ENCODE results near the gene PVRIG. TPM values are rescaled to one million over a fixed set of nuclear protein-coding genes. Genes with fewer than 3 reads are reported as not detected.
A peak's percentile ranks its signal among the peaks of the same experiment; 100 is the strongest.
"Not testable (repeated sequence)": the region's sequence is repeated elsewhere in the genome, so short reads cannot be mapped to it uniquely, and the experiment has no call there.

PVRIG gene
- total and polyA plus RNA-seq, 2 of the 4 experiments (the other 2 are of a cell fraction): not detected

GRCh38 chr7:100265851-100266250 is 46.1 kb downstream of the PVRIG start:
- H3K4me1 ChIP-seq (ENCODE audit: control insufficient read depth, insufficient read depth, low read length); H3K36me3 ChIP-seq (ENCODE audit: control insufficient read depth, insufficient read depth, low read length); H3K18ac ChIP-seq (ENCODE audit: low read depth, low read length); H3K27ac ChIP-seq (ENCODE audit: insufficient read depth, low read length); H4K91ac ChIP-seq (ENCODE audit: insufficient read depth, low read depth, low read length); H3K56ac ChIP-seq (ENCODE audit: extremely low read depth, insufficient read depth, low read length); H2BK5ac ChIP-seq (ENCODE audit: low read depth, low read length, poor library complexity, severe bottlenecking); H4K8ac ChIP-seq (ENCODE audit: low read depth in 2 of 2, low read length in 2 of 2); in situ Hi-C loops (cut with MboI; ENCODE audit: low sequenced_read_pairs); H4K5ac ChIP-seq (ENCODE audit: low read depth, low read length); H2AK9ac ChIP-seq (replicated peaks; ENCODE audit: low read depth, low read length, poor library complexity); H2AK5ac ChIP-seq (ENCODE audit: low read depth, low read length); POLR2A ChIA-PET (ENCODE audit: unreplicated experiment); H2BK20ac ChIP-seq (ENCODE audit: low read depth, low read length); intact Hi-C loops (cut with micrococcal nuclease); H3K14ac ChIP-seq (replicated peaks; ENCODE audit: low read depth, low read length); H3K4me3 ChIP-seq (ENCODE audit: insufficient read depth, low read depth, low read length); CTCF ChIA-PET; H3K23ac ChIP-seq (ENCODE audit: low read depth, low read length); BruUV-seq (replicated peaks); H3K4me2 ChIP-seq (ENCODE audit: low read depth, low read length); H3K9me3 ChIP-seq (ENCODE audit: control insufficient read depth, insufficient read depth, low read length); H2BK120ac ChIP-seq (ENCODE audit: low read depth, low read length); H3K4ac ChIP-seq (ENCODE audit: low read depth, low read length); H3K9me1 ChIP-seq (ENCODE audit: insufficient read depth, low read length); H2AFZ ChIP-seq (replicated peaks; ENCODE audit: low read length, poor library complexity); dilution Hi-C loops (cut with HindIII; ENCODE audit: low sequenced_read_pairs, unreplicated experiment); DNase-seq; H3K27me3 ChIP-seq (ENCODE audit: control insufficient read depth, insufficient read depth, low read length); H2BK15ac ChIP-seq (ENCODE audit: low read depth, low read length); H3K9ac ChIP-seq (ENCODE audit: low read depth, low read length): not testable (repeated sequence)
- peak; percentile 8; the same call in 1 of the 2 replicates for ATAC-seq (ENCODE audit: low read depth)
- H4K20me1 ChIP-seq (ENCODE audit: insufficient read depth, low read length): peaks cover 36% of the 10 kb centered on the region
- 83% methylated on average over 2 of the region's 5 CpGs; no CpG with 5 or more reads in 1 of the 2 experiments for WGBS, 2 experiments (ENCODE audit: extremely low coverage in 2 of 2, insufficient read length in 1 of 2)
- H3K79me1 ChIP-seq (ENCODE audit: low read depth in 1 of 2, low read length in 2 of 2): peaks cover 13 to 36% of the 10 kb centered on the region in 2 experiments; a peak in 3 of 4 replicates

Measured in IMR-90 (cell line).